ENCODE data around the gene BAIAP3. TPM values are rescaled to one million over a fixed set of nuclear protein-coding genes. Genes with fewer than 3 reads are reported as not detected.

BAIAP3 gene
- total and polyA plus RNA-seq, 2 experiments from 2014 or later = 5.2 to 13.0 TPM

GRCh38 chr16:1293921-1294656 lies 39.4 kb upstream of the BAIAP3 start:
- ATAC-seq (no peak), DNase-seq (ENCODE audit: low spot score) (no peak)
- H3K27me3 Mint-ChIP-seq (ENCODE audit: insufficient read depth, low read depth, poor library complexity) = peaks cover 41% of the 10 kb centered on the region
- H3K4me3 Mint-ChIP-seq = no peak overlapping the region; the same call in 2 of the 3 replicates
- H3K4me1 Mint-ChIP-seq = peaks cover 37% of the 10 kb centered on the region
- H3K4me1 ChIP-seq (ENCODE audit: insufficient read depth) = peaks cover 25% of the 10 kb centered on the region
- H3K36me3 ChIP-seq (ENCODE audit: insufficient read depth) = no peaks in the 10 kb centered on the region
- H3K79me2 ChIP-seq (replicated peaks; ENCODE audit: insufficient read depth) = no peaks in the 10 kb centered on the region
- H3K27me3 ChIP-seq (ENCODE audit: insufficient read depth) = peaks cover 26% of the 10 kb centered on the region
- no peak overlapping the region for H3K4me2 ChIP-seq
- H3K27ac ChIP-seq (ENCODE audit: low read depth) = no peak overlapping the region
- H3K27ac Mint-ChIP-seq = no peak overlapping the region
- H3K36me3 Mint-ChIP-seq (ENCODE audit: low read depth) = no peaks in the 10 kb centered on the region
- no peaks in the 10 kb centered on the region for H3K9me3 Mint-ChIP-seq
- H3K4me3 ChIP-seq = no peak overlapping the region
- no peak overlapping the region for H2AFZ ChIP-seq
- no peaks in the 10 kb centered on the region for H3K9me2 ChIP-seq (ENCODE audit: insufficient read depth)
- no peaks in the 10 kb centered on the region for H4K20me1 ChIP-seq (replicated peaks; ENCODE audit: insufficient read depth)
- TF ChIP-seq JUNB (IDR thresholded peaks at IDR 0.05; ENCODE audit: unreplicated experiment) = no peak
- TF ChIP-seq ETS1 (IDR thresholded peaks at IDR 0.05) = no peak
- TF ChIP-seq REST (IDR thresholded peaks at IDR 0.05; ENCODE audit: unreplicated experiment) = no peak
- no peak for TF ChIP-seq POLR2AphosphoS5 (IDR thresholded peaks at IDR 0.05; ENCODE audit: low read depth)
- TF ChIP-seq ZNF114 (CRISPR knock-in tag; IDR thresholded peaks at IDR 0.05) = no peak
- TF ChIP-seq STAT1 (IDR thresholded peaks at IDR 0.05; ENCODE audit: unreplicated experiment) = no peak
- no peak for TF ChIP-seq NANOG (IDR thresholded peaks at IDR 0.05; ENCODE audit: borderline replicate concordance)
- TF ChIP-seq CTCF (conservative IDR thresholded peaks at IDR 0.05; ENCODE audit: low read depth in 2 of 2) = no peak
- no peak for TF ChIP-seq EZH2 (IDR thresholded peaks at IDR 0.05; ENCODE audit: low read depth, unreplicated experiment)
- TF ChIP-seq ZNF331 (CRISPR knock-in tag; IDR thresholded peaks at IDR 0.05; ENCODE audit: low read depth) = no peak
- peaks cover 6% of the 10 kb centered on the region; the same call in 1 of the 2 replicates for H3F3A ChIP-seq (replicated peaks; ENCODE audit: low read depth)

Measured in GM23338 (cell line).